K562 (cell line): Measurements from ENCODE around the gene KCNK6. TPM values are rescaled to one million over a fixed set of nuclear protein-coding genes. Genes with fewer than 3 reads are reported as not detected.

Experiments used
- ATAC-seq: fragments of 200-7000 bp; cut with Tn5 transposase; 3 replicates; pipeline ENCODE4 v1.9.1; 2020; ENCODE audit warnings: moderate library complexity
- BruUV-seq: library from RNA; stranded (reverse); fragments of 400-500 nt; replicated peaks from 2 replicates; lab custom pipeline; 2021; lab: Mats Ljungman, UMichigan
- CTCF ChIA-PET: fragments of 300-600 bp; formaldehyde crosslinking; extraction: SDS; loops from one replicate; lab custom pipeline; 2021; ENCODE audit warnings: low intra/inter-chr PET ratio; lab: Yijun Ruan, JAX
- POLR2A ChIA-PET: fragments of 300-600, 350-650 bp; sonication (Branson Sonifier 250); formaldehyde crosslinking; extraction: SDS; loops from one replicate; lab custom pipeline; 2021; ENCODE audit warnings: antibody characterized with exemption, inconsistent platforms; lab: Yijun Ruan, JAX
- DNase-seq, 4 experiments: peaks; one replicate each; pipeline versions ENCODE4 v3.0.0 to v3.0.0-alpha.2; 2011 to 2018; ENCODE audit warnings: low spot score in 3 of 4, mixed read lengths in 3 of 4; ENCODE audit errors: extremely low read depth in 1 of 4
- FAIRE-seq: peaks from 2 replicates; lab custom pipeline; 2011; peaks lifted over from hg19 to GRCh38; lab: Jason Lieb, UNC
- H2AFZ ChIP-seq: 2 replicates; pipeline ENCODE4 v1.6.0; 2011; ENCODE audit warnings: low read depth, low read length, control low read depth, inconsistent platforms
- H3K27ac ChIP-seq: fragments of 200-600 bp; 3 replicates; pipeline ENCODE4 v1.8.0; 2011; ENCODE audit warnings: low read depth, mild to moderate bottlenecking, control low read depth, inconsistent platforms, low read length, moderate library complexity, mixed read lengths; ENCODE audit errors: extremely low read depth
- H3K27me3 ChIP-seq, 2 experiments: fragments of 300-600 bp in 1 of 2; 2 replicates in 1 of 2; 3 replicates in 1 of 2; pipeline versions ENCODE4 v1.6.0 to v1.8.0; 2011; ENCODE audit warnings: inconsistent platforms in 2 of 2, low read length in 2 of 2, mild to moderate bottlenecking in 1 of 2, mixed read lengths in 1 of 2, moderate library complexity in 1 of 2; ENCODE audit not compliant: control insufficient read depth in 2 of 2, insufficient read depth in 2 of 2
- H3K36me3 ChIP-seq: fragments of 300-600 bp; 3 replicates; pipeline ENCODE4 v1.8.0; 2011; ENCODE audit warnings: mild to moderate bottlenecking, low read length, inconsistent platforms; ENCODE audit not compliant: control insufficient read depth, insufficient read depth
- H3K4me1 ChIP-seq, 2 experiments: fragments of 200-600 bp in 1 of 2; replicated peaks in 1 of 2; 2 replicates in 1 of 2; 3 replicates in 1 of 2; pipeline versions ENCODE4 v1.5.1 to v1.8.0; 2011; ENCODE audit warnings: inconsistent platforms in 2 of 2, low read length in 2 of 2, mild to moderate bottlenecking in 1 of 2, mixed read lengths in 1 of 2, moderate library complexity in 1 of 2; ENCODE audit not compliant: control insufficient read depth in 2 of 2, insufficient read depth in 2 of 2
- H3K4me2 ChIP-seq: 2 replicates; pipeline ENCODE4 v1.6.1; 2011; ENCODE audit warnings: low read length, control low read depth, inconsistent platforms, mixed read lengths; ENCODE audit not compliant: insufficient read depth
- H3K4me3 ChIP-seq: fragments of 200-600 bp; sonication (generic), shearing (Covaris generic); 2 replicates; pipeline ENCODE4 v1.5.1; 2016; ENCODE audit warnings: control low read depth, inconsistent platforms
- H3K79me2 ChIP-seq: fragments of 200-600 bp; 3 replicates; pipeline ENCODE4 v1.8.0; 2011; ENCODE audit warnings: low read length, inconsistent platforms; ENCODE audit not compliant: control insufficient read depth, insufficient read depth
- H3K9ac ChIP-seq, 2 experiments: 2 replicates each; pipeline versions ENCODE4 v1.6.0 to v1.6.1; 2011; ENCODE audit warnings: low read depth in 2 of 2, low read length in 2 of 2, control low read depth in 1 of 2, inconsistent platforms in 1 of 2, mild to moderate bottlenecking in 1 of 2, mixed read lengths in 1 of 2; ENCODE audit not compliant: insufficient read depth in 1 of 2
- H3K9me1 ChIP-seq: one replicate; pipeline ENCODE4 v1.6.0; 2011; ENCODE audit warnings: inconsistent platforms, mild to moderate bottlenecking, low read length, moderate library complexity; ENCODE audit not compliant: control insufficient read depth, insufficient read depth
- H3K9me3 ChIP-seq: replicated peaks from 2 replicates; pipeline ENCODE4 v1.5.1; 2011; ENCODE audit warnings: low read depth, low read length, inconsistent platforms; ENCODE audit not compliant: control insufficient read depth, insufficient read depth
- H4K20me1 ChIP-seq: replicated peaks from 2 replicates; pipeline ENCODE4 v1.6.1; 2011; ENCODE audit warnings: low read length, inconsistent platforms, mixed read lengths; ENCODE audit not compliant: control insufficient read depth, insufficient read depth
- BRD9 ChIP-seq: fragments of 450-650 bp; IDR thresholded peaks from 2 replicates; pipeline ENCODE4 v1.6.1; 2018; ENCODE audit warnings: low read depth; ENCODE audit not compliant: partially characterized antibody
- CBFA2T2 ChIP-seq: fragments of 450-650 bp; conservative IDR thresholded peaks from 2 replicates; pipeline ENCODE4 v1.6.1; 2017; ENCODE audit warnings: mild to moderate bottlenecking
- HSF4 ChIP-seq: fragments of 250-450 bp; sonication (Bioruptor Pico); IDR thresholded peaks from 2 replicates; pipeline ENCODE4 v2.1.2; 2022; ENCODE audit warnings: mild to moderate bottlenecking, moderate library complexity, borderline replicate concordance
- KHSRP ChIP-seq: fragments of 450-650 bp; IDR thresholded peaks from 2 replicates; pipeline ENCODE4 v1.6.1; 2017
- MEIS2 ChIP-seq: fragments of 450-650 bp; IDR thresholded peaks from 2 replicates; pipeline ENCODE4 v1.6.1; 2014; ENCODE audit warnings: mild to moderate bottlenecking; ENCODE audit not compliant: partially characterized antibody
- MTA2 ChIP-seq: fragments of 450-650 bp; IDR thresholded peaks from 2 replicates; pipeline ENCODE4 v1.6.1; 2016; ENCODE audit warnings: low read depth
- NFE2 ChIP-seq: IDR thresholded peaks from 2 replicates; pipeline ENCODE4 v1.6.1; 2014; ENCODE audit warnings: antibody characterized with exemption, low read depth
- POLR2AphosphoS5 ChIP-seq: IDR thresholded peaks from 2 replicates; pipeline ENCODE4 v1.6.1; 2011; ENCODE audit warnings: mild to moderate bottlenecking, low read depth, low read length, moderate library complexity; ENCODE audit not compliant: control insufficient read depth, insufficient read depth
- RBFOX2 ChIP-seq: fragments of 200-400 bp; formaldehyde crosslinking; IDR thresholded peaks from 2 replicates; pipeline ENCODE4 v1.6.1; 2017; ENCODE audit warnings: low read depth, mild to moderate bottlenecking, low read length, moderate library complexity
- ZNF146 ChIP-seq: IDR thresholded peaks from one replicate; pipeline ENCODE4 v1.6.1; 2018; ENCODE audit warnings: missing compliant biosample characterization; ENCODE audit not compliant: unreplicated experiment
- ZNF174 ChIP-seq: fragments of 250-450 bp; sonication (Bioruptor Pico); IDR thresholded peaks from 2 replicates; pipeline ENCODE4 v1.4.0; 2020; ENCODE audit warnings: mild to moderate bottlenecking
- ZNF217 ChIP-seq: sonication (generic); formaldehyde crosslinking; IDR thresholded peaks from 2 replicates; pipeline ENCODE4 v1.8.0; 2022; ENCODE audit warnings: mild to moderate bottlenecking, missing genetic modification reagents
- WGBS: fragments of 100-300 bp; shearing (Covaris generic); methylation state at CpG from one replicate; pipeline ENCODE4 v1.1.6; 2016; ENCODE audit warnings: low coverage, mixed read lengths; ENCODE audit not compliant: insufficient coverage; ENCODE audit errors: missing lambda C conversion rate; 5-methylcytosine and 5-hydroxymethylcytosine counted together
- in situ Hi-C: fragments of 300-500 bp; cut with MboI; formaldehyde crosslinking; loops from 4 replicates; pipeline ENCODE4 v1.15.0; 2018; ENCODE audit warnings: inconsistent platforms, mixed read lengths
- intact Hi-C: fragments of 100-400 bp; cut with micrococcal nuclease; formaldehyde crosslinking; loops from 2 replicates; pipeline ENCODE4 v1.14.2; 2022
- polyA plus RNA-seq, 8 experiments: library from polyadenylated mRNA; depleted of rRNA in 4 of 8; stranded (reverse) in 5 of 8; unstranded in 3 of 8; fragments of >200 nt; fragmentation: Nextera tagmentation in 2 of 8; fragmentation: Illumina TruSeq in 1 of 8; extraction: Ambion mirVana in 2 of 8; extraction: Trizol in 1 of 8; gene quantifications; 2 replicates each; pipeline versions ENCODE4 v1.2.1 to v1.2.3, GENCODE V29; 2011 to 2014; ENCODE audit warnings: inconsistent platforms in 1 of 8, missing spikeins in 1 of 8
- total RNA-seq, 7 experiments: library from RNA; depleted of rRNA in 6 of 7; stranded (reverse); fragments of >200 nt in 6 of 7; fragmentation: Illumina TruSeq in 2 of 7; extraction: Trizol in 2 of 7; gene quantifications; 2 replicates each; pipeline versions ENCODE4 v1.2.1 to v1.2.3, GENCODE V29; 2011 to 2021; ENCODE audit warnings: low replicate concordance in 1 of 7
- TF ChIP-seq, protein P1 (sequence below): sonication (generic); formaldehyde crosslinking; IDR thresholded peaks from 2 replicates; pipeline ENCODE4 v1.8.0; 2022; ENCODE audit warnings: missing genetic modification reagents, mild to moderate bottlenecking, borderline replicate concordance
- TF ChIP-seq, protein P2 (sequence below): fragments of 450-650 bp; IDR thresholded peaks from 2 replicates; pipeline ENCODE4 v1.6.1; 2017; ENCODE audit warnings: antibody characterized with exemption, mild to moderate bottlenecking
- TF ChIP-seq, protein P3 (sequence below): fragments of 250-450 bp; sonication (Bioruptor Pico); IDR thresholded peaks from 2 replicates; pipeline ENCODE4 v1.5.1; 2021; ENCODE audit warnings: mild to moderate bottlenecking

KCNK6 gene
- total and polyA plus RNA-seq, 9 of the 15 experiments (the other 6 are each of a cell fraction or from before 2014, with no cell fraction given) = 0.05 to 0.42 (median 0.15) TPM

DNA sequence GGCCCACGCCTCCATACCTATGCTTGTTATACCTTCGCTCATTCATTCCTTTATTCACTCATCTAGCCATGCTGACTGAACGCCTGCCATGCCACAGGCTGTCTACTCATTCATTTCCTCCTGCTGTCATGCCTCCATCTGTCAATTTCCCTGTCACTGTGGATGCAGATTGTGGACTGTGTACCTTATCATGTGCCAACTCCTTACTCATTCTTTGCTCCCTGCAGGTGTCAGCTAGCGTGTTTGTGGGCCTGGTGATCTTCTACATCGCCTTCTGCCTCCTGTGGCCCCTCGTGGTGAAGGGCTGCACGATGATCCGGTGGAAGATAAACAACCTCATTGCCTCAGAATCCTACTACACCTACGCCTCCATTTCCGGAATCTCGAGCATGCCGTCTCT is 50.7 kb downstream of the KCNK6 start:
- Histone ChIP-seq H3K4me1 (peaks cover 9 to 10% of the 10 kb centered on the region in 2 experiments; a peak in 4 of 5 replicates), H3K27ac (no peak overlapping the region), H3K4me2 (peak overlapping the region; percentile 38), H3K9me3 (no peaks in the 10 kb centered on the region; the same call in 1 of the 2 replicates), H2AFZ (peak overlapping the region; percentile 80), H3K9ac (no peak overlapping the region), H3K4me3 (no peak overlapping the region), H3K27me3 (no peaks in the 10 kb centered on the region), H3K79me2 (peaks cover 8% of the 10 kb centered on the region), H3K9me1 (no peaks in the 10 kb centered on the region), H3K36me3 (no peaks in the 10 kb centered on the region), H4K20me1 (0 out of 2 replicates have a peak, but pooled peaks cover 2% of the 10 kb centered on the region)
- CTCF ChIA-PET = no interaction called here
- no peak for ATAC-seq
- peak in 2 of 4 experiments; percentile 37 to 59 for DNase-seq
- WGBS = 26% methylated on average over 12 of the region's 12 CpGs
- BruUV-seq = no TSS peak
- in situ Hi-C loops = no loop called here
- FAIRE-seq = peak; percentile 32
- intact Hi-C loops = no loop called here
- POLR2A ChIA-PET = interaction anchor here (0.6 kb wide), 1 partner anchor 39 kb away, joined by 3 read pairs; no protein-coding TSS in a partner anchor
- peak; percentile 79 for TF ChIP-seq POLR2AphosphoS5
- TF ChIP-seq CBFA2T2 = peak; percentile 90
- TF ChIP-seq ZNF217 (CRISPR knock-in tag) = no peak
- TF ChIP-seq, protein P1, sequence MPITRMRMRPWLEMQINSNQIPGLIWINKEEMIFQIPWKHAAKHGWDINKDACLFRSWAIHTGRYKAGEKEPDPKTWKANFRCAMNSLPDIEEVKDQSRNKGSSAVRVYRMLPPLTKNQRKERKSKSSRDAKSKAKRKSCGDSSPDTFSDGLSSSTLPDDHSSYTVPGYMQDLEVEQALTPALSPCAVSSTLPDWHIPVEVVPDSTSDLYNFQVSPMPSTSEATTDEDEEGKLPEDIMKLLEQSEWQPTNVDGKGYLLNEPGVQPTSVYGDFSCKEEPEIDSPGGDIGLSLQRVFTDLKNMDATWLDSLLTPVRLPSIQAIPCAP (CRISPR knock-in tag) = no peak
- TF ChIP-seq, protein P2, sequence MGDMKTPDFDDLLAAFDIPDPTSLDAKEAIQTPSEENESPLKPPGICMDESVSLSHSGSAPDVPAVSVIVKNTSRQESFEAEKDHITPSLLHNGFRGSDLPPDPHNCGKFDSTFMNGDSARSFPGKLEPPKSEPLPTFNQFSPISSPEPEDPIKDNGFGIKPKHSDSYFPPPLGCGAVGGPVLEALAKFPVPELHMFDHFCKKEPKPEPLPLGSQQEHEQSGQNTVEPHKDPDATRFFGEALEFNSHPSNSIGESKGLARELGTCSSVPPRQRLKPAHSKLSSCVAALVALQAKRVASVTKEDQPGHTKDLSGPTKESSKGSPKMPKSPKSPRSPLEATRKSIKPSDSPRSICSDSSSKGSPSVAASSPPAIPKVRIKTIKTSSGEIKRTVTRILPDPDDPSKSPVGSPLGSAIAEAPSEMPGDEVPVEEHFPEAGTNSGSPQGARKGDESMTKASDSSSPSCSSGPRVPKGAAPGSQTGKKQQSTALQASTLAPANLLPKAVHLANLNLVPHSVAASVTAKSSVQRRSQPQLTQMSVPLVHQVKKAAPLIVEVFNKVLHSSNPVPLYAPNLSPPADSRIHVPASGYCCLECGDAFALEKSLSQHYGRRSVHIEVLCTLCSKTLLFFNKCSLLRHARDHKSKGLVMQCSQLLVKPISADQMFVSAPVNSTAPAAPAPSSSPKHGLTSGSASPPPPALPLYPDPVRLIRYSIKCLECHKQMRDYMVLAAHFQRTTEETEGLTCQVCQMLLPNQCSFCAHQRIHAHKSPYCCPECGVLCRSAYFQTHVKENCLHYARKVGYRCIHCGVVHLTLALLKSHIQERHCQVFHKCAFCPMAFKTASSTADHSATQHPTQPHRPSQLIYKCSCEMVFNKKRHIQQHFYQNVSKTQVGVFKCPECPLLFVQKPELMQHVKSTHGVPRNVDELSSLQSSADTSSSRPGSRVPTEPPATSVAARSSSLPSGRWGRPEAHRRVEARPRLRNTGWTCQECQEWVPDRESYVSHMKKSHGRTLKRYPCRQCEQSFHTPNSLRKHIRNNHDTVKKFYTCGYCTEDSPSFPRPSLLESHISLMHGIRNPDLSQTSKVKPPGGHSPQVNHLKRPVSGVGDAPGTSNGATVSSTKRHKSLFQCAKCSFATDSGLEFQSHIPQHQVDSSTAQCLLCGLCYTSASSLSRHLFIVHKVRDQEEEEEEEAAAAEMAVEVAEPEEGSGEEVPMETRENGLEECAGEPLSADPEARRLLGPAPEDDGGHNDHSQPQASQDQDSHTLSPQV = no peak
- TF ChIP-seq, protein P3, sequence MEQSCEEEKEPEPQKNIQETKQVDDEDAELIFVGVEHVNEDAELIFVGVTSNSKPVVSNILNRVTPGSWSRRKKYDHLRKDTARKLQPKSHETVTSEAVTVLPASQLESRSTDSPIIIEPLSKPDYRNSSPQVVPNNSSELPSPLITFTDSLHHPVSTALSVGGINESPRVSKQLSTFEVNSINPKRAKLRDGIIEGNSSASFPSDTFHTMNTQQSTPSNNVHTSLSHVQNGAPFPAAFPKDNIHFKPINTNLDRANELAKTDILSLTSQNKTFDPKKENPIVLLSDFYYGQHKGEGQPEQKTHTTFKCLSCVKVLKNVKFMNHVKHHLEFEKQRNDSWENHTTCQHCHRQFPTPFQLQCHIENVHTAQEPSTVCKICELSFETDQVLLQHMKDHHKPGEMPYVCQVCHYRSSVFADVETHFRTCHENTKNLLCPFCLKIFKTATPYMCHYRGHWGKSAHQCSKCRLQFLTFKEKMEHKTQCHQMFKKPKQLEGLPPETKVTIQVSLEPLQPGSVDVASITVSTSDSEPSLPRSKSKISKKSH (CRISPR knock-in tag) = no peak
- 0 out of 2 replicates have a peak, but pooled peaks have one; percentile 2 for TF ChIP-seq NFE2
- no peak for TF ChIP-seq ZNF146 (CRISPR knock-in tag)
- no peak for TF ChIP-seq BRD9
- TF ChIP-seq HSF4 (CRISPR knock-in tag) = no peak
- peak; percentile 34 for TF ChIP-seq MTA2
- no peak for TF ChIP-seq RBFOX2
- no peak for TF ChIP-seq KHSRP
- peak; percentile 86 for TF ChIP-seq MEIS2
- no peak for TF ChIP-seq ZNF174 (CRISPR knock-in tag)
